SU-DHL-6 (cell line): ENCODE data around the gene WDR17.

Experiments used
- EZH2phosphoT487 ChIP-seq: fragments of 200-600 bp; sonication (generic), shearing (Covaris generic); conservative IDR thresholded peaks from 2 replicates; pipeline ENCODE4 v1.6.1; 2018; ENCODE audit warnings: mild to moderate bottlenecking, antibody characterized with exemption, low read length, moderate library complexity, mixed read lengths
- TF ChIP-seq, protein P1 (sequence below): fragments of 200-600 bp; sonication (generic); IDR thresholded peaks from one replicate; pipeline ENCODE4 v1.5.1; 2017; ENCODE audit warnings: antibody characterized with exemption, mild to moderate bottlenecking, low read length, moderate library complexity; ENCODE audit not compliant: insufficient read depth, poor library complexity, severe bottlenecking

DNA sequence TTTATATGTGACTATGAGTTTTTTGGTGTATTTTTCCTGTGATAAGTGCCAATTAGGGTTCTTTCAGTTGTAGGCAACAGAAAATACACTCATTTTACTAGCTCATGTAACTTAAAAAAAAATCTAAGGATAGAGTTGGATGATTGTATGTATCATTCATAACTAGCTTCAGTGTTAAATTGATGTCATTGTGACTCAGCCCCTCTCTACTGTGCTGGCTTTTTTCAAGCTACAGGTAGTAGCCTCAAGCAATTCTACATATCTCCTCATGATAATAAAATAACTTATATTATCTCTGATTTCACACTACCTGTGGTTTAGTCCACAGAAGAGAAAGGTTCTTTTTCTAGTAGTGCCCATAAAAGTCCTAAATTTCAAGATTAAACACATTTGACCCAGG lies 11.9 kb downstream of the WDR17 start:
- TF ChIP-seq, protein P1, sequence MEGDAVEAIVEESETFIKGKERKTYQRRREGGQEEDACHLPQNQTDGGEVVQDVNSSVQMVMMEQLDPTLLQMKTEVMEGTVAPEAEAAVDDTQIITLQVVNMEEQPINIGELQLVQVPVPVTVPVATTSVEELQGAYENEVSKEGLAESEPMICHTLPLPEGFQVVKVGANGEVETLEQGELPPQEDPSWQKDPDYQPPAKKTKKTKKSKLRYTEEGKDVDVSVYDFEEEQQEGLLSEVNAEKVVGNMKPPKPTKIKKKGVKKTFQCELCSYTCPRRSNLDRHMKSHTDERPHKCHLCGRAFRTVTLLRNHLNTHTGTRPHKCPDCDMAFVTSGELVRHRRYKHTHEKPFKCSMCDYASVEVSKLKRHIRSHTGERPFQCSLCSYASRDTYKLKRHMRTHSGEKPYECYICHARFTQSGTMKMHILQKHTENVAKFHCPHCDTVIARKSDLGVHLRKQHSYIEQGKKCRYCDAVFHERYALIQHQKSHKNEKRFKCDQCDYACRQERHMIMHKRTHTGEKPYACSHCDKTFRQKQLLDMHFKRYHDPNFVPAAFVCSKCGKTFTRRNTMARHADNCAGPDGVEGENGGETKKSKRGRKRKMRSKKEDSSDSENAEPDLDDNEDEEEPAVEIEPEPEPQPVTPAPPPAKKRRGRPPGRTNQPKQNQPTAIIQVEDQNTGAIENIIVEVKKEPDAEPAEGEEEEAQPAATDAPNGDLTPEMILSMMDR: no peak
- no peak for TF ChIP-seq EZH2phosphoT487
